Activated naive CD4-positive, alpha-beta T cell treated with anti-CD3 and anti-CD28 coated beads, Interleukin-2, amount 50 U/mL, for 72 hours (primary cell): ENCODE data around the gene TFF2. TPM values are rescaled to one million over a fixed set of nuclear protein-coding genes. Genes with fewer than 3 reads are reported as not detected.

Experiments
- ATAC-seq, 2 donors: fragments of 150-1000 bp; cut with Tn5 transposase; 2 replicates each; pipeline ENCODE4 v1.10.0; 2021; ENCODE audit warnings: mild to moderate bottlenecking in 2 of 2, moderate library complexity in 2 of 2
- DNase-seq, 2 donors: peaks; one replicate each; pipeline ENCODE4 v3.0.0; 2021 to 2022; ENCODE audit warnings: low spot score in 2 of 2
- H3K27ac Mint-ChIP-seq, 2 donors: one replicate each; pipeline ENCODE4 v1.8.0; 2022; ENCODE audit warnings: mild to moderate bottlenecking in 2 of 2, mixed read lengths in 2 of 2
- H3K36me3 Mint-ChIP-seq, 2 donors: one replicate each; pipeline ENCODE4 v1.8.0; 2022; ENCODE audit warnings: mixed read lengths in 2 of 2
- H3K9me3 Mint-ChIP-seq, 2 donors: one replicate each; pipeline ENCODE4 v1.8.0; 2022; ENCODE audit warnings: mixed read lengths in 2 of 2
- total RNA-seq, 2 donors: library from RNA; stranded (reverse); gene quantifications; one replicate each; pipeline ENCODE4 v1.2.3, GENCODE V29; 2022

The TFF2 gene
- total RNA-seq, 2 donors from 2014 or later = not detected

GRCh38 chr21:42310411-42311001 is 40.3 kb downstream of the TFF2 start:
- no peaks in the 10 kb centered on the region for H3K36me3 Mint-ChIP-seq
- DNase-seq = no peak
- H3K9me3 Mint-ChIP-seq = no peaks in the 10 kb centered on the region
- H3K27ac Mint-ChIP-seq = peak overlapping the region in 1 of 2 donors; percentile 22
- ATAC-seq = no peak

GRCh38 chr21:42309753-42310213 is 41.0 kb downstream of the TFF2 start:
- DNase-seq (peak in 1 of 2 donors; percentile 82), ATAC-seq (peak; percentile 74 to 82)
- H3K9me3 Mint-ChIP-seq = no peaks in the 10 kb centered on the region
- no peaks in the 10 kb centered on the region for H3K36me3 Mint-ChIP-seq
- H3K27ac Mint-ChIP-seq = no peak overlapping the region

- no peaks in the 10 kb centered on the region for H3K9me3 Mint-ChIP-seq
- H3K36me3 Mint-ChIP-seq = no peaks in the 10 kb centered on the region
- peak in 1 of 2 donors; percentile 46 for ATAC-seq
These were observed 41.7 kb downstream of the TFF2 start for GRCh38 chr21:42308914-42309752.

DNA sequence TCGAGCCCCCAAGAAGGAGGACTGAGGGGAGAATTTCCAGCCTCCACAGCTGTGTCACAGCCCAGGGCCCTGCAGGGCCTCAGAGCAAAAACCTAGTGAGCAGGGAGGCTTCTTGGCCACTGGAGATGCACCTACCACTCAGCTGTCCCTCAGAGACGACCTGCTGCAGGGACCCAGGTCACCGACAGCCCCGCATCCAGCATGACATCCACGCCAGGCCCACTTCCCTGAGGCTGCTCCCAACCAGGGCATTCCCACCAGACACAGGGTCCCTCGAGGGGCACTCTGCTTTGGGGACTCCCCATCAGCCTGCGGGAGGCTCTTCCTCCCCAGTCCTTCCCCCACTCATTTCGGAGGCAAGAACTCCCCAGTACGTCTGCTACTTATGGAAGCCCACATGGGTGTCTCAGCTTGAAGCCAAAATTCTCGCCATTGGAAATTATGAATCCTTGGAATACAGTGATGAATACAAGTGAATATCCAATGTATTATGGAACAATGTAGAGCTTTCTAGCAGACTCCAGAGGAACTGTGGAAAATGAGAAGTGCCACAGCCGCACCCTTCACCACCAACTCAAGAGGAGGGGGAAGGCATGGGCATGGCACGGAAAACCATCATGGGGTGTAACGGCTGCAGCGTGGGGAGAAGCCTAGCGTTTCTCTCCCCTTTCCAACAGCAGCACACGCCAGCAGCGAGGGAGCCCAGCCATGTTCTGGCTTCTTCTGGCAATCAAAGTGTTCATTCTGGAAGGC is 42.5 kb downstream of the TFF2 start:
- Mint-ChIP-seq H3K27ac (no peak overlapping the region), H3K9me3 (no peaks in the 10 kb centered on the region), H3K36me3 (no peaks in the 10 kb centered on the region)
- DNase-seq (no peak), ATAC-seq (no peak)

More at GRCh38 chr21:42308914-42309752, 41.7 kb downstream of the TFF2 start:
- H3K27ac Mint-ChIP-seq = no peak overlapping the region
- DNase-seq = no peak

DNA sequence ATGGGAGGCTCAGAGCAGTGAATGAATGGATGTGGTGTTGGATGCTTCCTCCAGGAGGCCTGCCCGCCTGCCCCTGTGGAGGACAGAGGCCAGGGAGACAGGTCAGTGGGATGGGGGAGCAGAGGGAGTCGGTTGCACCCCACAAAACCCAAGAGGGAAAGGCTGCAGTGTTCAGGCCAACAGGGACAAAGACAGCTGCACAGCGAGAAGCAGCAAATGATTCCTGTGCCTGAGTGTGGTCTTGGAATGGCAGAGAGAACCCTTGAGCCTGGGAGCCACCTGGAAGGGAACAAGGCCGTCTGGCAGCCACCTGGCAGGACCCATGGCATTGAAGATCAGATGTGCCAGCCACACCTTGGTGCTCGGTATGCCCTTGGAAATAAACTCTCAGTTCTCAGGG is 43.7 kb downstream of the TFF2 start:
- H3K9me3 Mint-ChIP-seq = no peaks in the 10 kb centered on the region
- no peaks in the 10 kb centered on the region for H3K36me3 Mint-ChIP-seq
- no peak for ATAC-seq
- no peak overlapping the region for H3K27ac Mint-ChIP-seq
- no peak for DNase-seq

GRCh38 chr21:42306366-42307035 is 44.3 kb downstream of the TFF2 start:
- Mint-ChIP-seq H3K36me3 (no peaks in the 10 kb centered on the region), H3K9me3 (no peaks in the 10 kb centered on the region)

DNA sequence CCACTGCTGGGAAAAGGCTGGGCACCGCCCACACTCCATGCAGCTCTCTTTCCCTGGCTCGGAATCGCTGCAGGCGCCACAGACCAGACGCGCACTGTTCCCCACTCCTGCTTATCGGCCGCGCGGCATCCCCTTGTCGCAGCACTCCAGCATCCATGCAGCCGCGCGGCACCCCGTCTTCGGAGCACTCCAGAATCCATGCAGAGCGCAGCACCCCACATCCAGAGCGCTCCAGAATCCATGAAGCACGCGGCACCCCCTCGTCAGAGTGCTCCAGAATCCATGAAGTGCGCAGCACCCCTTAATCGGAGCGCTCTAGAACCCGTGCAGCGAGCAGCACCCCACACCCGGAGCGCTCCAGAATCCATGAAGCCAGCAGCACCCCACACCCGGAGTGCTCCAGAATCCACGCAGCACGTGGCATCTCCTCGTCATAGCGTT is 45.1 kb downstream of the TFF2 start:
- no peak overlapping the region for H3K27ac Mint-ChIP-seq
- ATAC-seq (no peak), DNase-seq (peak in 1 of 2 donors; percentile 26)
- H3K36me3 Mint-ChIP-seq = no peaks in the 10 kb centered on the region
- H3K9me3 Mint-ChIP-seq = no peaks in the 10 kb centered on the region

More at GRCh38 chr21:42306366-42307035, 44.3 kb downstream of the TFF2 start:
- no peak for DNase-seq
- no peak for ATAC-seq
- H3K27ac Mint-ChIP-seq = no peak overlapping the region

DNA sequence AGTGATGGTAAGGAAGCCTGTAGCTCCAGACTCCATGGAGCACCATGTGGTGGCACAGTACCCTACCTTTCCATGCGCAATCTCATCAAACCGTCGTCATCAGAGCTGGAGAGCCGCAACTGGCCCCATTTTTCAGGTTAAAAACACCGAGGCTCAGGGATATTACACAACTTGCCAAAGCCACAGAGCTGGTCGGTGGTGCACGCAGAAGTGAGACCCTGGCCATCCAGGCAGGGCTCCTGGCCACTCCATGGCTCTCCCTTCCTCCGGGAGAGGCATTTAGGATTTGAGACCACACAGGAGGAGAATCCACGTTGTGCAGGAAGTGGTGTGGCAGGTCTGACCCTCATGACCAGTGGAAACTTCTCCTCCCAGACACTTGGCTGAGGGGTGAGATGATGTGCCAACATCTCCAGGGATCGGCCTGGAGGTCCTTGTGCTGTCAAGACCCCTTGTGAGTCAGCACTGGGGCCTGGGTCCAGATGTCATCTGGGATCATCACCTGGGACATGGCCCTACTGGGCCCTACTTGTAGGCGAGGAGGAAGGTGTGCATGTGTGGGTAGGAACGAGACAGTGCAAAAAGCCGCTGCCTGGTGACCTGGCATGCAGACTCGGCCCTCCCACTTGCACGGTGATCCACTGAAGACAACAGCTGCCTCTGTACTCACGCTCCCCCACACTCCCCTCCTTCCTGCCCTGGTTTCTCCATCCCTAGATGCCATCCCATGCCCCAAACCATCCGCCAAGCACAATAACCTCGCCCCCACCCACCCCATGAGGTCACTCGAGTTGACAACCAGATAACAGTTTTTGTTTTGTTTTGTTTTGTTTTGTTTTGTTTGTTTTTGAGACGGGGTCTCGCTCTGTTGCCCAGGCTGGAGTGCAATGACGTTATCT is 46.0 kb downstream of the TFF2 start:
- ATAC-seq = no peak
- peak in 1 of 2 donors; percentile 20 for DNase-seq
- Mint-ChIP-seq H3K9me3 (no peaks in the 10 kb centered on the region), H3K36me3 (no peaks in the 10 kb centered on the region), H3K27ac (no peak overlapping the region)

DNA sequence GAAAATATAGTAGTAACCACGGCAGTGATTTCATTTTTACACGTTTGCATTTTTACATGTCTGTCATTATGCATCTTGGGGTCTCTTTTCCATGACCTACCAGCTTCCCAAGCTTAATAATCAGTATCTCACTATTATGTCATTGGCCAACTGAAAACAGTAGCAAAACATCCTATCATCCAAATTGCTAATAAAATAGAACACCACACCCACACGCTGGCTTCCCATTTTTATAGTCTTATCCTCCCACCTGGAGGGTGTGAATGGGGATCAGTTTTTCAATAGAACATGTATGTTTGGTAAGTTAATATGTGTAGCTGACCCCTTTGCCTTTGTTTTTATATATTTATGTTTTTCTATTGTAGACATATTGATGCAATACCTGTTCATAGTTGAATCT is 47.4 kb downstream of the TFF2 start:
- H3K27ac Mint-ChIP-seq = no peak overlapping the region
- no peaks in the 10 kb centered on the region for H3K9me3 Mint-ChIP-seq
- no peaks in the 10 kb centered on the region for H3K36me3 Mint-ChIP-seq
- no peak for ATAC-seq
- no peak for DNase-seq

GRCh38 chr21:42302794-42303193 is 48.0 kb downstream of the TFF2 start:
- DNase-seq (no peak), ATAC-seq (no peak)
- Mint-ChIP-seq H3K36me3 (no peaks in the 10 kb centered on the region), H3K9me3 (no peaks in the 10 kb centered on the region), H3K27ac (no peak overlapping the region)

DNA sequence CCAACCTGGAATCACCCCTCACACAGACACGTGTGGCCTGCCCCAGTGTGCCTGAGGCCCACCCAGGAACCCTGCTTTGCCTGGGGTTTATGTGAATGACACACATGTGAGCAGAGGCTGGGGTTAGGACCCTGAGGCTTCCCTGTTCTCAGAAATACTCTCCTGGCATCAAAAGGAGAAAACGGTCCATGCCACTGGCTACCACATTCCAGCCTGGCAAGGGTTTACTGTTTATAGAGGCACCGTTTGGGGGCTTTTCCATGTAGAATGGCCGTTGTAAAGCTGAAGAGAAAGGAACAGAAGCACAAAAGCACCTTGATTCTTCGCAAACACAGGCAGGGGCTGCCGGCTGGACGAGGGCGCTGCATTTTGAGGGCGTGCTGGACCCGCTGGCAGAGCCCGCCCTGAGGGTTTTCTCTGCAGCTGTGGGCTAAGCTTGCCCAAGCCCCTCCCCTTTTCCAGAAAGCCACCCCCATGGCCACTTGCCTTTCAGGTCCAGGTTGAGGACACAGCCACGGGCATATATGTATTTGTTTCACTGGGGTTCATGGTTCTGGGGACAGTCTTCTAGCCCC is 48.6 kb downstream of the TFF2 start:
- H3K36me3 Mint-ChIP-seq = no peaks in the 10 kb centered on the region
- ATAC-seq (no peak), DNase-seq (no peak)
- H3K27ac Mint-ChIP-seq = no peak overlapping the region
- H3K9me3 Mint-ChIP-seq = no peaks in the 10 kb centered on the region

DNA sequence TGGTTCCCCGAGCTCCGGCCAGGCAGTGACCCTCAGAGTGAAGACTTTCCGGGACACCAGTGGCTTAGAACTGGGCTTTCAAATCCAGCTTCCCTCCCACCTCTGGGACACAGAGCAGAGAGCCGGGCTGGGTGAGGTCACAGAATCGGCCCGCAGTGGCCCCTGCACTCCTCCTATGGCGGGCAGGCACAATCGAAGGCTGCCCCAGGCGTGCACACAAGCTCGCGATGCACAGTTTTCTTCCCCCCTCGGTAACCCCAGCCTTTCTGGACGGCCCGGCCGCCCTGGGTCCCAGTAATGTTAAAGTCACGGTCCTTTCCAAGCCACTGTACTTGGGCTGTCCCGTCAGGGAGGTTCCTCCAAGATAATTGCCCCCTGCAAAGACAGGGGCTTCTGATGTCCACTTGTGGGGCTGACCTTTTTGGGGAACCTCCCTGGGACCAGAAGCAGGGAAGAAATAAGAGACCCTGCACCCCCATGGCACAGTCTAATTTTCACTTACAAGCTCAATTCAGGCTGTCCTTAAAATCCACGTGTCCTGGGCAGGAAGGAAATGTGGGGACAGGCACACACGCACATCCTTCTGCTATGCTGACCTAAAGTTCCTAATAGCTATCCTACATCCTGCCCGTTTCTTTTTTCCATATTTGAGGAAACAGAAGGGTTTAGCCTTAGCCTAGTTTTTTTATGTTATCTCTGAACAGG is 49.3 kb downstream of the TFF2 start:
- ATAC-seq (no peak), DNase-seq (no peak)
- Mint-ChIP-seq H3K9me3 (no peaks in the 10 kb centered on the region), H3K36me3 (no peaks in the 10 kb centered on the region), H3K27ac (no peak overlapping the region)

GRCh38 chr21:42300956-42301355 is 49.8 kb downstream of the TFF2 start:
- no peak for ATAC-seq

DNA sequence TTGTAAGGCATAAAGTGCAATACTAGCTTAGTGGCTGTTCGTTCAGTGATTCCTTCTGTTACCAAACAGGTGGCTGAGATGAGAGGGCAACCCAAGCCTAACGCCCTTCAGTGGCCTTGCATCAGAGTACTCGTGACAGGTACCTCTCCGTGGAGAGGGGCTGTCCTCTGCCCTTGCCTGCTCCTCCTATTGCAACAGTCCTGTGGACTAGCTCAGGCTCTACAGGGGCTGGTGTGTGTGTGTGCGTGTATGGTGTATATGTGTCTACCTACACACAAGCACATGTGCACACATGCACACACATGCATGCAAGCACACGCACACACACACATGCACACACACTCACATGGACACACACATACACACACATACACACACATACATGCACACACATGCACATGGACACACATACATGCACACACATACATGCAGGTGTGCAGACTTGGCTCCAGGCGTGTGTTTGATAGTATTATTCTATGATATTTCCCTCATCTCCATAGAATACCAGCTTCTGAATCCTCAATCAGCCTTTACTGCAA is 50.7 kb downstream of the TFF2 start:
- H3K27ac Mint-ChIP-seq = no peak overlapping the region
- H3K9me3 Mint-ChIP-seq = no peaks in the 10 kb centered on the region

More at GRCh38 chr21:42300956-42301355, 49.8 kb downstream of the TFF2 start:
- H3K27ac Mint-ChIP-seq = no peak overlapping the region
- no peaks in the 10 kb centered on the region for H3K36me3 Mint-ChIP-seq
- DNase-seq = no peak
- H3K9me3 Mint-ChIP-seq = no peaks in the 10 kb centered on the region

More for the DNA sequence above, 50.7 kb downstream of the TFF2 start:
- DNase-seq (no peak), ATAC-seq (no peak)
- no peaks in the 10 kb centered on the region for H3K36me3 Mint-ChIP-seq
